IMR-90 (cell line): Measurements from ENCODE around the gene ORC6. TPM values are rescaled to one million over a fixed set of nuclear protein-coding genes. Genes with fewer than 3 reads are reported as not detected.

Experiments used
- ATAC-seq: fragments of 200-7000 bp; cut with Tn5 transposase; 2 replicates; pipeline ENCODE4 v1.9.1; 2020; ENCODE audit warnings: low read depth, mild to moderate bottlenecking, moderate library complexity
- BruUV-seq: library from RNA; stranded (reverse); fragments of 400-500 nt; replicated peaks from 2 replicates; lab custom pipeline; 2021; lab: Mats Ljungman, UMichigan
- CTCF ChIA-PET: fragments of 300-600 bp; formaldehyde crosslinking; extraction: SDS; loops from one replicate; lab custom pipeline; 2021; ENCODE audit warnings: antibody characterized with exemption; lab: Yijun Ruan, JAX
- POLR2A ChIA-PET: fragments of 300-600 bp; sonication (Branson Sonifier 250); formaldehyde crosslinking; loops from one replicate; lab custom pipeline; 2022; ENCODE audit warnings: antibody characterized with exemption; ENCODE audit not compliant: unreplicated experiment; lab: Charles Lee
- DNase-seq: peaks from one replicate; pipeline ENCODE4 v3.0.0; 2013
- H2AFZ ChIP-seq: replicated peaks from 2 replicates; pipeline ENCODE3; 2013; ENCODE audit warnings: low read length, mild to moderate bottlenecking; ENCODE audit not compliant: poor library complexity
- H2AK5ac ChIP-seq: 2 replicates; pipeline ENCODE4 v1.6.1; 2013; ENCODE audit warnings: low read depth, low read length, inconsistent platforms
- H2AK9ac ChIP-seq: replicated peaks from 2 replicates; pipeline ENCODE3; 2013; ENCODE audit warnings: mild to moderate bottlenecking, low read depth, low read length, moderate library complexity; ENCODE audit not compliant: poor library complexity
- H2BK120ac ChIP-seq: 2 replicates; pipeline ENCODE4 v1.6.1; 2013; ENCODE audit warnings: low read depth, low read length, inconsistent platforms
- H2BK15ac ChIP-seq: 3 replicates; pipeline ENCODE4 v1.6.1; 2013; ENCODE audit warnings: low read depth, low read length, inconsistent platforms
- H2BK20ac ChIP-seq: 2 replicates; pipeline ENCODE4 v1.6.1; 2013; ENCODE audit warnings: low read depth, mild to moderate bottlenecking, inconsistent platforms, low read length, moderate library complexity
- H2BK5ac ChIP-seq: 2 replicates; pipeline ENCODE4 v1.6.1; 2013; ENCODE audit warnings: mild to moderate bottlenecking, low read depth, low read length, inconsistent platforms; ENCODE audit not compliant: poor library complexity, severe bottlenecking
- H3K14ac ChIP-seq: replicated peaks from 2 replicates; pipeline ENCODE4 v1.6.1; 2013; ENCODE audit warnings: low read depth, low read length, inconsistent platforms
- H3K18ac ChIP-seq: 2 replicates; pipeline ENCODE4 v1.6.1; 2013; ENCODE audit warnings: low read depth, low read length, control low read depth
- H3K23ac ChIP-seq: 2 replicates; pipeline ENCODE4 v1.6.1; 2013; ENCODE audit warnings: low read depth, low read length, inconsistent platforms
- H3K27ac ChIP-seq: 2 replicates; pipeline ENCODE4 v1.5.1; 2013; ENCODE audit warnings: mild to moderate bottlenecking, control low read depth, low read length; ENCODE audit not compliant: insufficient read depth
- H3K27me3 ChIP-seq: 2 replicates; pipeline ENCODE4 v1.6.1; 2013; ENCODE audit warnings: low read length; ENCODE audit not compliant: control insufficient read depth, insufficient read depth
- H3K36me3 ChIP-seq: 2 replicates; pipeline ENCODE4 v1.6.1; 2013; ENCODE audit warnings: low read length, mixed read lengths; ENCODE audit not compliant: control insufficient read depth, insufficient read depth
- H3K4ac ChIP-seq: 2 replicates; pipeline ENCODE4 v1.6.1; 2013; ENCODE audit warnings: low read depth, low read length, inconsistent platforms
- H3K4me1 ChIP-seq: 2 replicates; pipeline ENCODE4 v1.6.1; 2013; ENCODE audit warnings: low read length, mixed read lengths; ENCODE audit not compliant: control insufficient read depth, insufficient read depth
- H3K4me2 ChIP-seq: 2 replicates; pipeline ENCODE4 v1.6.1; 2013; ENCODE audit warnings: low read depth, mild to moderate bottlenecking, control low read depth, low read length, moderate library complexity
- H3K4me3 ChIP-seq: 2 replicates; pipeline ENCODE4 v1.5.1; 2013; ENCODE audit warnings: low read depth, mild to moderate bottlenecking, control low read depth, low read length, moderate library complexity; ENCODE audit not compliant: insufficient read depth
- H3K56ac ChIP-seq: 2 replicates; pipeline ENCODE4 v1.6.1; 2013; ENCODE audit warnings: low read length, inconsistent platforms; ENCODE audit not compliant: insufficient read depth; ENCODE audit errors: extremely low read depth
- H3K79me1 ChIP-seq, 2 experiments: 2 replicates each; pipeline ENCODE4 v1.6.1; 2013; ENCODE audit warnings: low read length in 2 of 2, inconsistent platforms in 1 of 2, low read depth in 1 of 2
- H3K9ac ChIP-seq: 2 replicates; pipeline ENCODE4 v1.6.1; 2013; ENCODE audit warnings: low read depth, low read length, control low read depth
- H3K9me1 ChIP-seq: 2 replicates; pipeline ENCODE4 v1.6.1; 2013; ENCODE audit warnings: low read length, inconsistent platforms; ENCODE audit not compliant: insufficient read depth
- H3K9me3 ChIP-seq: 2 replicates; pipeline ENCODE4 v1.6.1; 2013; ENCODE audit warnings: low read length; ENCODE audit not compliant: control insufficient read depth, insufficient read depth
- H4K20me1 ChIP-seq: 2 replicates; pipeline ENCODE4 v1.6.1; 2013; ENCODE audit warnings: low read length, inconsistent platforms; ENCODE audit not compliant: insufficient read depth
- H4K5ac ChIP-seq: 2 replicates; pipeline ENCODE4 v1.6.1; 2013; ENCODE audit warnings: mild to moderate bottlenecking, low read depth, low read length, control low read depth
- H4K8ac ChIP-seq, 2 experiments: 2 replicates each; pipeline ENCODE4 v1.6.1; 2013; ENCODE audit warnings: low read depth in 2 of 2, low read length in 2 of 2, control low read depth in 1 of 2, inconsistent platforms in 1 of 2
- H4K91ac ChIP-seq: 2 replicates; pipeline ENCODE4 v1.6.1; 2013; ENCODE audit warnings: low read depth, low read length, inconsistent platforms; ENCODE audit not compliant: insufficient read depth
- CEBPB ChIP-seq: IDR thresholded peaks from 2 replicates; pipeline ENCODE4 v1.6.1; 2012; ENCODE audit warnings: low read depth, low read length, improper control_type of control experiment
- CHD1 ChIP-seq: IDR thresholded peaks from 2 replicates; pipeline ENCODE4 v1.6.1; 2012; ENCODE audit warnings: low read depth, low read length, improper control_type of control experiment
- MAZ ChIP-seq: IDR thresholded peaks from 2 replicates; pipeline ENCODE4 v1.6.1; 2012; ENCODE audit warnings: low read depth, mild to moderate bottlenecking, low read length, improper control_type of control experiment, moderate library complexity, borderline replicate concordance
- MXI1 ChIP-seq: IDR thresholded peaks from 2 replicates; pipeline ENCODE4 v1.6.1; 2012; ENCODE audit warnings: low read depth, mild to moderate bottlenecking, low read length, moderate library complexity, borderline replicate concordance
- RAD21 ChIP-seq: IDR thresholded peaks from 2 replicates; pipeline ENCODE4 v1.6.1; 2012; ENCODE audit warnings: low read length, improper control_type of control experiment
- RCOR1 ChIP-seq: IDR thresholded peaks from 2 replicates; pipeline ENCODE4 v1.6.1; 2012; ENCODE audit warnings: mild to moderate bottlenecking, low read length, improper control_type of control experiment; ENCODE audit not compliant: insufficient replicate concordance
- SMC3 ChIP-seq: fragments of 150-350 bp; IDR thresholded peaks from 2 replicates; pipeline ENCODE4 v1.6.1; 2016; ENCODE audit warnings: low read depth, mild to moderate bottlenecking, antibody characterized with exemption, low read length, moderate library complexity
- WGBS, 2 experiments: methylation state at CpG; one replicate each; pipeline versions ENCODE4 v1.1.5 to v1.1.7; 2013; ENCODE audit warnings: missing lambda C conversion rate in 2 of 2; ENCODE audit not compliant: insufficient read length in 1 of 2; ENCODE audit errors: extremely low coverage in 2 of 2; 5-methylcytosine and 5-hydroxymethylcytosine counted together
- dilution Hi-C: fragments of 300-500 bp; cut with HindIII; formaldehyde crosslinking; loops from one replicate; pipeline ENCODE4 v1.14.3; 2018; ENCODE audit warnings: low sequenced_read_pairs; ENCODE audit not compliant: unreplicated experiment
- in situ Hi-C: fragments of 300-500 bp; cut with MboI; formaldehyde crosslinking; loops from 3 replicates; pipeline ENCODE4 v1.14.3; 2019; ENCODE audit warnings: low sequenced_read_pairs, inconsistent platforms, mixed read lengths
- intact Hi-C: fragments of 100-400 bp; cut with micrococcal nuclease; formaldehyde crosslinking; loops from 2 replicates; pipeline ENCODE4 v1.10.0; 2022
- polyA plus RNA-seq, 3 experiments: library from polyadenylated mRNA; depleted of rRNA; stranded (reverse); fragments of >200 nt; gene quantifications; 2 replicates each; pipeline ENCODE4 v1.2.3, GENCODE V29; 2012; ENCODE audit warnings: low replicate concordance in 1 of 3
- total RNA-seq: library from RNA; depleted of rRNA; stranded (reverse); fragments of >200 nt; gene quantifications from 2 replicates; pipeline ENCODE4 v1.2.3, GENCODE V29; 2012

Gene ORC6
- total and polyA plus RNA-seq, 2 of the 4 experiments (the other 2 are of a cell fraction) = 9.0 to 15.9 TPM

DNA sequence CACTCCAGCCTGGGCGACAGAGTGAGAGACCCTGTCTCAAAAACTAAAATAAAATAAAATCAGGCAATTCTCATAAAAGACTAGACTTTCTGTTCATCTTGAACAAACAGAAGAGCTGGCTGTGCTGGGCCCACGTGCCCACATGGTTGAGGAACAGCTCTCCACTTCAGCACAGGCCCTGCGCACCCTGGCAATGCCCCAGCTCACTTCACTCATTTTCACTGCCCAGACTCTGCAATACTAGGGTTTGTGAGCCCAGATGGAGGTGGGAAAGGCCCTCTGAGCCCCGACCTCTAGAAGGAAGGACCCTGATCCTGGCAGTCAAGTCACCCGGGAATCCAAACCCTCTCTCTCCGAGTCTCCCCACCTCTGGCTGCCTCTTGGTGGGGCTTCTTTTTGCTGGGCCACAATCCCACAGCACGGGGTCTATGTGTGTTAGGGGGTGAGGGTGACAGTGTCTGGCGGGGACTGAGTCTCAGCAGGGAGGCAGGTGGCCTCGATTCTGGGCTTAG lies 43.9 kb downstream of the ORC6 start:
- CTCF ChIA-PET = no interaction called here
- Histone ChIP-seq H3K27me3 (no peaks in the 10 kb centered on the region), H2BK120ac (no peak overlapping the region), H4K5ac (no peak overlapping the region), H3K9ac (no peak overlapping the region), H3K79me1 (no peaks in the 10 kb centered on the region), H3K14ac (no peak overlapping the region), H3K36me3 (no peaks in the 10 kb centered on the region), H3K9me3 (no peaks in the 10 kb centered on the region), H4K20me1 (no peaks in the 10 kb centered on the region; the same call in 1 of the 2 replicates), H3K4me2 (no peak overlapping the region), H2BK15ac (no peak overlapping the region), H3K18ac (no peak overlapping the region), H2AFZ (no peak overlapping the region), H3K56ac (no peak overlapping the region), H3K4me1 (peaks cover 2% of the 10 kb centered on the region; the same call in 1 of the 2 replicates), H3K4me3 (no peak overlapping the region), H2AK9ac (no peak overlapping the region), H2AK5ac (no peak overlapping the region), H3K27ac (no peak overlapping the region), H3K4ac (no peak overlapping the region), H3K9me1 (no peaks in the 10 kb centered on the region), H4K91ac (no peak overlapping the region), H4K8ac (no peak overlapping the region), H3K23ac (no peak overlapping the region), H2BK20ac (no peak overlapping the region), H2BK5ac (no peak overlapping the region)
- POLR2A ChIA-PET = no interaction called here
- in situ Hi-C loops (no loop called here), intact Hi-C loops (no loop called here), dilution Hi-C loops (no loop called here)
- ATAC-seq (no peak), DNase-seq (no peak)
- BruUV-seq = no TSS peak
- TF ChIP-seq MXI1 (no peak), CHD1 (no peak), RCOR1 (no peak), RAD21 (no peak), SMC3 (no peak), MAZ (no peak), CEBPB (no peak)
- no CpG with 5 or more reads among the region's 9 CpGs for WGBS, 2 experiments
